ENCODE measurements around the gene OSBPL2.

Gene OSBPL2

DNA sequence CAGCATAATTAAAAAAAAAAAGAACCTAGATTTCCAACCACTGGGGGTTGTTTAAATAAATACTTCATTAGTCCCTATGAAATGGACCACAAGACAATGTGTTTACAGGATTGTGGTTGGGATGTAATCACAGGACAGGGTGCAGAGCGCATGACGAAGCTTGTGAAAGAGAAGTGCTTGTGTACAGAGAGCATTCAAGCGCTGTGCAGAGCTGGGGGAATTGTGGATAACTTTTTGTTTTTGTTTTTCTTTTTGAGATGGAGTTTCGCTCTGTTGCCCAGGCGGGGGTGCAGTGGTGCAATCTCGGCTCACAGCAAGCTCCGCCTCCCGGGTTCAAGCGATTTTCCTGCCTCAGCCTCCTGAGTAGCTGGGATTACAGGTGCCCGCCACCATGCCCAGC, 106.5 kb downstream of the OSBPL2 start:
- no peaks in the 10 kb centered on the region for H3K36me3 Mint-ChIP-seq (ENCODE audit: low read depth)
- no peaks in the 10 kb centered on the region for H3K4me1 Mint-ChIP-seq (ENCODE audit: low read depth)
- no peak overlapping the region for H3K4me3 Mint-ChIP-seq
- H3K27me3 Mint-ChIP-seq, result peaks cover 3% of the 10 kb centered on the region
- H3K9me3 Mint-ChIP-seq, result peaks cover 5% of the 10 kb centered on the region
- H3K27ac Mint-ChIP-seq, result no peak overlapping the region
- DNase-seq, result no peak
